OCI-LY7 (cell line): ENCODE measurements around the gene TMC1. TPM values are rescaled to one million over a fixed set of nuclear protein-coding genes. Genes with fewer than 3 reads are reported as not detected.

Experiments used
- BruUV-seq: library from RNA; stranded (reverse); fragments of 400-500 nt; replicated peaks from 2 replicates; lab custom pipeline; 2021; lab: Mats Ljungman, UMichigan
- CTCF ChIA-PET: fragments of 300-600 bp; sonication (Branson Sonifier 250); formaldehyde crosslinking; loops from one replicate; lab custom pipeline; 2022; ENCODE audit warnings: antibody characterized with exemption; ENCODE audit not compliant: unreplicated experiment; lab: Charles Lee
- POLR2A ChIA-PET: fragments of 300-600 bp; sonication (Branson Sonifier 250); formaldehyde crosslinking; loops from one replicate; lab custom pipeline; 2022; ENCODE audit warnings: antibody characterized with exemption; lab: Charles Lee
- DNase-seq: peaks from one replicate; pipeline ENCODE4 v3.0.0-alpha.2; 2015; ENCODE audit warnings: low spot score
- H2AFZ ChIP-seq: fragments of 200-600 bp; sonication (generic), shearing (Covaris generic); 2 replicates; pipeline ENCODE4 v1.6.1; 2014; ENCODE audit warnings: mild to moderate bottlenecking, antibody characterized with exemption, low read length, moderate library complexity
- H3K27ac ChIP-seq: fragments of 200-600 bp; sonication (generic); 2 replicates; pipeline ENCODE4 v1.5.1; 2014; ENCODE audit warnings: mixed run types, low read depth, mild to moderate bottlenecking, moderate library complexity, low read length, inconsistent platforms; ENCODE audit not compliant: poor library complexity, severe bottlenecking
- H3K36me3 ChIP-seq: fragments of 200-600 bp; sonication (generic); 2 replicates; pipeline ENCODE4 v1.6.1; 2014; ENCODE audit warnings: mild to moderate bottlenecking, antibody characterized with exemption, low read length, moderate library complexity, mixed read lengths; ENCODE audit not compliant: insufficient read depth
- H3K4me1 ChIP-seq: fragments of 200-600 bp; sonication (generic); 2 replicates; pipeline ENCODE4 v1.5.1; 2014; ENCODE audit warnings: mild to moderate bottlenecking, low read length; ENCODE audit not compliant: insufficient read depth, poor library complexity, severe bottlenecking
- H3K4me2 ChIP-seq: fragments of 200-600 bp; sonication (generic); 2 replicates; pipeline ENCODE4 v1.6.1; 2014; ENCODE audit warnings: mild to moderate bottlenecking, low read length
- H3K4me3 ChIP-seq: fragments of 200-600 bp; sonication (generic); 2 replicates; pipeline ENCODE4 v1.5.1; 2014; ENCODE audit warnings: mild to moderate bottlenecking, low read depth, low read length; ENCODE audit not compliant: poor library complexity, severe bottlenecking
- H3K79me2 ChIP-seq: fragments of 200-600 bp; sonication (generic); 2 replicates; pipeline ENCODE4 v1.6.1; 2016; ENCODE audit warnings: low read depth, mild to moderate bottlenecking, low read length, moderate library complexity, mixed read lengths; ENCODE audit not compliant: insufficient read depth
- H3K9me2 ChIP-seq: fragments of 200-600 bp; sonication (generic); 2 replicates; pipeline ENCODE4 v1.6.1; 2016; ENCODE audit warnings: mild to moderate bottlenecking, low read length, mixed read lengths; ENCODE audit not compliant: insufficient read depth
- H3K9me3 ChIP-seq: fragments of 200-600 bp; sonication (generic); 2 replicates; pipeline ENCODE4 v1.6.1; 2014; ENCODE audit warnings: mild to moderate bottlenecking, mixed run types, low read length, mixed read lengths
- H4K20me1 ChIP-seq: fragments of 200-600 bp; sonication (generic); 2 replicates; pipeline ENCODE4 v1.6.1; 2014; ENCODE audit warnings: mild to moderate bottlenecking, antibody characterized with exemption, low read length, moderate library complexity, mixed read lengths; ENCODE audit not compliant: insufficient read depth
- EZH2phosphoT487 ChIP-seq: fragments of 200-600 bp; sonication (generic); IDR thresholded peaks from 2 replicates; pipeline ENCODE4 v1.6.1; 2018; ENCODE audit warnings: low read depth, borderline replicate concordance, mild to moderate bottlenecking, mixed run types, antibody characterized with exemption, low read length, moderate library complexity, mixed read lengths
- intact Hi-C: fragments of 100-400 bp; cut with micrococcal nuclease; formaldehyde crosslinking; loops from one replicate; pipeline ENCODE4 v1.10.0; 2022; ENCODE audit not compliant: unreplicated experiment
- total RNA-seq, 2 experiments: library from RNA; depleted of rRNA in 1 of 2; stranded (reverse); fragments of >200 nt in 1 of 2; shearing (Covaris generic) in 1 of 2; gene quantifications; 2 replicates each; pipeline ENCODE4 v1.2.3, GENCODE V29; 2014 to 2022
- TF ChIP-seq, protein P1 (sequence below): fragments of 200-600 bp; sonication (generic); conservative IDR thresholded peaks from 2 replicates; pipeline ENCODE4 v1.5.1; 2014; ENCODE audit warnings: mild to moderate bottlenecking, antibody characterized with exemption, low read length, moderate library complexity, mixed read lengths

TMC1 gene
- total RNA-seq, 2 experiments from 2014 or later = not detected

DNA sequence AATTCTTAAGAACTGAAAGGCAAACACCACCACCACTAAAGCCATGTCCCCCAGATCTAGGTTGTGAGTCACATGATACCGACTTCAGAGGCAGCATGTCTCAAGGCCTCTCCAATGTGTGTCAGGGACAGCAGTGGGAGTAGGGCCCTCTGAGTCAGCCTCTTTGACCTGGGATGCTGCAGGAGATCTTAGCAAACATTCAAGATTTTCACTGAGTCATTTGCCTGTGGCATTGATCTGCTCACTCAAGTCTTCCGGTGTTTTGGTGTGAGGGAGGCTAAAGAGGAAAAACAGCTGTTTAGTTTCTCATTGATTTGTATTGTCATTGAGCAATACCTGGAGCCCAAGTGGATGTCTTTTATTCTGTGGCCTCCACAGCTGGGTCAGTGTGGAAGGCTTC lies 36.1 kb downstream of the TMC1 start:
- BruUV-seq = no TSS peak
- Histone ChIP-seq H3K36me3 (no peaks in the 10 kb centered on the region), H3K9me2 (no peaks in the 10 kb centered on the region), H3K4me3 (no peak overlapping the region), H3K4me1 (no peaks in the 10 kb centered on the region), H3K27ac (no peak overlapping the region), H2AFZ (no peak overlapping the region), H3K9me3 (no peaks in the 10 kb centered on the region), H3K79me2 (no peaks in the 10 kb centered on the region), H3K4me2 (no peak overlapping the region), H4K20me1 (no peaks in the 10 kb centered on the region)
- intact Hi-C loops = no loop called here
- CTCF ChIA-PET = no interaction called here
- DNase-seq = no peak
- TF ChIP-seq, protein P1, sequence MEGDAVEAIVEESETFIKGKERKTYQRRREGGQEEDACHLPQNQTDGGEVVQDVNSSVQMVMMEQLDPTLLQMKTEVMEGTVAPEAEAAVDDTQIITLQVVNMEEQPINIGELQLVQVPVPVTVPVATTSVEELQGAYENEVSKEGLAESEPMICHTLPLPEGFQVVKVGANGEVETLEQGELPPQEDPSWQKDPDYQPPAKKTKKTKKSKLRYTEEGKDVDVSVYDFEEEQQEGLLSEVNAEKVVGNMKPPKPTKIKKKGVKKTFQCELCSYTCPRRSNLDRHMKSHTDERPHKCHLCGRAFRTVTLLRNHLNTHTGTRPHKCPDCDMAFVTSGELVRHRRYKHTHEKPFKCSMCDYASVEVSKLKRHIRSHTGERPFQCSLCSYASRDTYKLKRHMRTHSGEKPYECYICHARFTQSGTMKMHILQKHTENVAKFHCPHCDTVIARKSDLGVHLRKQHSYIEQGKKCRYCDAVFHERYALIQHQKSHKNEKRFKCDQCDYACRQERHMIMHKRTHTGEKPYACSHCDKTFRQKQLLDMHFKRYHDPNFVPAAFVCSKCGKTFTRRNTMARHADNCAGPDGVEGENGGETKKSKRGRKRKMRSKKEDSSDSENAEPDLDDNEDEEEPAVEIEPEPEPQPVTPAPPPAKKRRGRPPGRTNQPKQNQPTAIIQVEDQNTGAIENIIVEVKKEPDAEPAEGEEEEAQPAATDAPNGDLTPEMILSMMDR = no peak
- no peak for TF ChIP-seq EZH2phosphoT487
- POLR2A ChIA-PET = interaction anchor here (0.6 kb wide), 1 partner anchor 400 kb away, joined by 4 read pairs; no protein-coding TSS in a partner anchor

DNA sequence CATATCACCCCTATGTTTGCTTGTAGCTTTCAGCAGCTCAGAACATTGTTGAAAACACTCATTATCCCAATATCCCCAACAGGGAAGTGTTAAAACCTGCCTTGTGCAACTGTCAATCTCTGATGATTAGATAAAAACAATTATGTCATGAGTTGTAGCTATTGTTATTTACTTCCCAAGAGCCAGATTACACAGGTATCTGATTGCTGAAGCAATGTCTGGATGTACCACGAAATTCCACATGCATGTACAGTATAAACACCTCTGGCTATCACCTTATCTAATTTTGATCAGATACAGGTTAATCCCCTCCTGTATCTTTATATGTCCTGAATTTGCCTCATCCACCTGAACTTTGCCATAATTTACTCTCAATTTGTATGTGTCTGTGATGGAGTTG lies 38.7 kb downstream of the TMC1 start:
- intact Hi-C loops = no loop called here
- no TSS peak for BruUV-seq
- POLR2A ChIA-PET = interaction anchor here (0.7 kb wide), 1 partner anchor 363 kb away, joined by 3 read pairs; no protein-coding TSS in a partner anchor

DNA sequence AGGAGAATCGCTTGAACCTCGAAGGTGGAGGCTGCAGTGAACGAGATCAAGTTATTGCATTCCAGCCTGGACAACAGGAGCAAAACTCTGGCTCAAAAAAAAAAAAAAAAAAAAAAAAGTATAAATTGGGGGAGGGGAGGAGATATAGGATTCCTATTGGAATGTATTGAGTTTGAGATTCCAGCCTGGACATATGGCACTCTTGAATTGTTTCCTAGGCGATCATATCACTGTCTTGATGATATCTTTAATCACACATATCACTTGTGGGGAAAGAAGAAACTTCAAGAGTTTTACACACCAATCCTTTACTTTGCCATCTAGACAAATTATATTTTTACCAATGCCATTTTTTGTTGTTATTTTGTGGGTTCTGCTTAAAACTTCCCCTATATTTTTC lies 42.4 kb downstream of the TMC1 start:
- Histone ChIP-seq H3K4me3 (no peak overlapping the region), H3K79me2 (no peaks in the 10 kb centered on the region), H4K20me1 (no peaks in the 10 kb centered on the region), H3K4me2 (no peak overlapping the region), H3K4me1 (no peaks in the 10 kb centered on the region), H3K9me2 (no peaks in the 10 kb centered on the region), H3K36me3 (no peaks in the 10 kb centered on the region), H3K9me3 (no peaks in the 10 kb centered on the region), H2AFZ (no peak overlapping the region), H3K27ac (no peak overlapping the region)
- TF ChIP-seq EZH2phosphoT487 = no peak
- TF ChIP-seq, protein P1 = no peak
- no TSS peak for BruUV-seq
- POLR2A ChIA-PET = interaction anchor here (0.7 kb wide), 1 partner anchor 88 kb away, joined by 3 read pairs; no protein-coding TSS in a partner anchor
- intact Hi-C loops = no loop called here
- no peak for DNase-seq
- CTCF ChIA-PET = no interaction called here

More for the DNA sequence above, 38.7 kb downstream of the TMC1 start:
- H3K4me2 ChIP-seq = no peak overlapping the region
- no peaks in the 10 kb centered on the region for H3K36me3 ChIP-seq
- no peaks in the 10 kb centered on the region for H3K79me2 ChIP-seq
- H3K9me2 ChIP-seq = no peaks in the 10 kb centered on the region
- H3K9me3 ChIP-seq = no peaks in the 10 kb centered on the region
- no peak overlapping the region for H3K27ac ChIP-seq
- no peak overlapping the region for H3K4me3 ChIP-seq
- no peak for DNase-seq
- no peaks in the 10 kb centered on the region for H3K4me1 ChIP-seq
- CTCF ChIA-PET = no interaction called here
- no peaks in the 10 kb centered on the region for H4K20me1 ChIP-seq
- TF ChIP-seq, protein P1 = no peak
- no peak for TF ChIP-seq EZH2phosphoT487
- no peak overlapping the region for H2AFZ ChIP-seq
